GM21737 (cell line): ENCODE data around the gene KIF24.
"Not testable (repeated sequence)": the region's sequence is repeated elsewhere in the genome, so short reads cannot be mapped to it uniquely, and the experiment has no call there.

ENCODE experiments used
- ATAC-seq: cut with Tn5 transposase; IDR thresholded peaks from one replicate; pipeline ENCODE4 v1.9.1; 2021; ENCODE audit warnings: mild to moderate bottlenecking, moderate library complexity; ENCODE audit not compliant: unreplicated experiment

KIF24 gene, protein sequence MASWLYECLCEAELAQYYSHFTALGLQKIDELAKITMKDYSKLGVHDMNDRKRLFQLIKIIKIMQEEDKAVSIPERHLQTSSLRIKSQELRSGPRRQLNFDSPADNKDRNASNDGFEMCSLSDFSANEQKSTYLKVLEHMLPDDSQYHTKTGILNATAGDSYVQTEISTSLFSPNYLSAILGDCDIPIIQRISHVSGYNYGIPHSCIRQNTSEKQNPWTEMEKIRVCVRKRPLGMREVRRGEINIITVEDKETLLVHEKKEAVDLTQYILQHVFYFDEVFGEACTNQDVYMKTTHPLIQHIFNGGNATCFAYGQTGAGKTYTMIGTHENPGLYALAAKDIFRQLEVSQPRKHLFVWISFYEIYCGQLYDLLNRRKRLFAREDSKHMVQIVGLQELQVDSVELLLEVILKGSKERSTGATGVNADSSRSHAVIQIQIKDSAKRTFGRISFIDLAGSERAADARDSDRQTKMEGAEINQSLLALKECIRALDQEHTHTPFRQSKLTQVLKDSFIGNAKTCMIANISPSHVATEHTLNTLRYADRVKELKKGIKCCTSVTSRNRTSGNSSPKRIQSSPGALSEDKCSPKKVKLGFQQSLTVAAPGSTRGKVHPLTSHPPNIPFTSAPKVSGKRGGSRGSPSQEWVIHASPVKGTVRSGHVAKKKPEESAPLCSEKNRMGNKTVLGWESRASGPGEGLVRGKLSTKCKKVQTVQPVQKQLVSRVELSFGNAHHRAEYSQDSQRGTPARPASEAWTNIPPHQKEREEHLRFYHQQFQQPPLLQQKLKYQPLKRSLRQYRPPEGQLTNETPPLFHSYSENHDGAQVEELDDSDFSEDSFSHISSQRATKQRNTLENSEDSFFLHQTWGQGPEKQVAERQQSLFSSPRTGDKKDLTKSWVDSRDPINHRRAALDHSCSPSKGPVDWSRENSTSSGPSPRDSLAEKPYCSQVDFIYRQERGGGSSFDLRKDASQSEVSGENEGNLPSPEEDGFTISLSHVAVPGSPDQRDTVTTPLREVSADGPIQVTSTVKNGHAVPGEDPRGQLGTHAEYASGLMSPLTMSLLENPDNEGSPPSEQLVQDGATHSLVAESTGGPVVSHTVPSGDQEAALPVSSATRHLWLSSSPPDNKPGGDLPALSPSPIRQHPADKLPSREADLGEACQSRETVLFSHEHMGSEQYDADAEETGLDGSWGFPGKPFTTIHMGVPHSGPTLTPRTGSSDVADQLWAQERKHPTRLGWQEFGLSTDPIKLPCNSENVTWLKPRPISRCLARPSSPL (N-terminal part only)

DNA sequence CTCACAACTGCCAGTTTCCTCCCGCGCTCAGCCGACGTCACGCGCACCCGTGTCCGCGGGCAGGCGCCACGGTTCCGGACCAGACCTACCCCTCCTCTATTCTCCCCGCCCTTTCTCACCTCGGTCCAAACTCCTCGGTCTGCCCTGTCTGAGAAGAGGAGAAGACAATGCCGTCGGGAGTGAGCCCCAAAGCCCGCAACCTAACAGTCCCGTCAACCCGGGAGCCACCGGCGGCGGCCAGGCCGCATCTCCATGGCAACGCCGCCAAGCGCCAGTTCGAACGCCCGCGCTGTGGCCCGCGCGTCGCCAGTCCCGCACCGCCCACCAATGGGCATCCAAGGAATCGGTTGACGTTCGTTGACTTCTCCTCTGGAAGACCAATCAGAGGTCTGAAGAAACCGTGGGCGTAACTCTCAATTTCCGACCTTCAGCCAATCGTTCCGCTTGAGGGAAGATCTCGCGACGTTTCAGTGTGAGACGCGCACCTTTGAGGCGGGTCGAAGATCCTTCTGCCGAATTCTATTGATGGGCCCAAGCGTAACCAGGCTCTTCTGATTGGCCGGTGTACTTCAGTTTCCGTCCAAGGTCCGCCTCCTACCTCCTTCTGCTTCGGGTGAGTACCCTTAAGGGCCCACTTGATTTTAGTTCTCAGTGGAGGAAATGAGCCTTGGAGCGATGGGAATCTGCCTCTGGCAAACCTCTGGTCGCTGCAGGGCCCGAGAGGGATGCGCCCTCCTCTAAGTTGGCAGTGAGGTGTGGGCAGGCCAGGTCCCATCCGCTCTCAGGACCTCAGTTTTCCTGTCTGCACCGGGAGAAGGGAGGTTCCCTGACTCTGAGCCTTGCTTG is at the start of gene KIF24, which contains the start of gene NUDT2:
KIF24 (minus strand) TSS at position 282 of the 846 bp plus-strand sequence. CDS start 17,922 bp downstream, outside the sequence.
NUDT2 (plus strand) TSS at position 583 of the 846 bp plus-strand sequence. CDS start 9,471 bp downstream, outside the sequence.
- ATAC-seq, result peak; percentile 92

DNA sequence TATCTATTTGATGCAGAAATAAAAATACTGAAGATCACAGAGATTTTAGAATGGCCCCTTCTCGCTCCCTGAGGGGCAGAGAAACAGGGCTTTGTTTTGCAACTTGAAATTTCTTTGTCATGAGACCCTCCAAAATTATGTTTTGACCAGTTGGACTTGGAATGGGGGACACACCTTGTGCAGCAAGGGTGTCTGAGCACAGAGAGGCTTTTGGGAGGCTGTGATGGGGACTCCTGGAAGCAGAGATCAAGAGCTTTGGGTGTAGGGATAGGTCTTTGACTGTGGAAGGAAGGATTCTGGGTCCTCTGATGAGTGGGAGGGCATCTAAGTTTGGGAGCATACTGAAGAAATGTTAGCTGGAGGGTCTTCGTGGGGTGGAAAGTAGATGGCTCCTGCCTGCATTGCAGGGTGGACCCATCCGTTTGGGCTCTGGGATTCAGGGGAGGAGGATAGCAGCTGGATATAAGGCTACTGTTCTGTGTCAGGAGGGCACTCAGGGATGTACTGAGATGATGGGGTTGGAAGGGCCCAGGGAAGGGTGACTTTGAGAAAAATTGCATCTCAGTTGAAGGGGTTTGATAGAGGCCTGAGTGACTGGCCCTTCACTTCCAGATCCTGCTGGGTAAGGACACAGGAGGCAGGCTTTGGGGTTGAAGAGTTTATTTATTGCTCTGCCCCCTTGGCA is 49.5 kb upstream of the KIF24 start:
- ATAC-seq, result no peak

DNA sequence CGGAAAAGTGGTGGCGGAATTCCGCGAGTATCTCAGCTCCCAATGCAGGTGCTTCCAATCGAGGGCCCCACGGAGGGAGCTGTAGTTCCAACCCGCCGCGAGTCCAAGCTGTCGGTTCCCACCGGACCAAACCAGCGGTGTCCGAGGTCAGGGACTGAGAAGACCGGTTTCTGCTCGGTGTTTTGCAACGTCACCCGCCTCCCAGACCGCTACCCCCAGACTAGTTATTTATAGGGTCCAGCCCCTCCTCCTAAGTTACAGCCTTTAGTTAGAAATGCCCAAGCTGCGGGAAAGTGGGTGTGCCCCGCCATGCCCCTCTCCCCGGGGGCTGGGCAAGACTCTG is 48.3 kb upstream of the KIF24 start:
- ATAC-seq, result no peak

DNA sequence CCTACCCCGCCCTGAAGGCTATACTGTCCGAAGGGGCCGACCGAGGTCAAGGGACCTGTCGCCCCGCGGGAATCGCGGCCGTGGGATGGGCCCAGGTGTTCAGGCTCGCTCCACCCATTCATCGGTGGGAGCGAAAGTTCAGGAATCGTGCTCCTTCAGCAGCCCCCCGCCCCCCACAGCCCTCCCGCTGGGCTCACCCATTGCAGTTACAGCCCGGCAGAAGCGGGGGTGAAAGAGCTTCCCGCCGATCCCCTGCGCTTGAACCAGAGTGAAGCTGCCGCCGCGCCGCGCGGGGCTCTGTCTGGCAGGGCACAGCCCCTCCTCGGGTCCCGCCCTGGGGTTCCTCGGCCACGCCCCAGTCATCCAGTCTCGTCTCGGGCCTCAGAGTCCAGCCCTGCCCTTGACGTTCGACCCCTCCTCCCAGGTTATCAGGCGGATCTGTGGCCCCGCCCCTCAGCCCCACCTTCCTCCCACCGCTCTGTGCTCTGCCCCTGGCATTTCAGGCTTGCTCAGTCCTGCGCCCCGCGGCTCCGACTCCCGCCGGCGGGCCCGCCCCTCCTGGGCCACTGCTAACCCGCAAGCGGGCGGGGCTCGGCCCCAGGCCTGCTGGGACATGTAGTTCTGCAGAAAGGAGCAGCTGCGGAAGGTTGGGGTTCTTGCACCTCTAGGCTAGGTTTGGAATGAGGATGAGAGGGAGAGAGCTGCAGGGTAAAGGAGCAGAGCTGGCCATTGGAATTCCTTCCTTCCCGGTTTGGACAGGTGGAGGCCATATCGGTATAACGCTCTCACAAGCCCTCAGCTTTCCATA is 47.7 kb upstream of the KIF24 start, which contains the start of gene MYORG:
MYORG (minus strand) TSS at position 303 of the 808 bp plus-strand sequence. CDS start 3,955 bp downstream, outside the sequence.
- peak; percentile 83 for ATAC-seq

DNA sequence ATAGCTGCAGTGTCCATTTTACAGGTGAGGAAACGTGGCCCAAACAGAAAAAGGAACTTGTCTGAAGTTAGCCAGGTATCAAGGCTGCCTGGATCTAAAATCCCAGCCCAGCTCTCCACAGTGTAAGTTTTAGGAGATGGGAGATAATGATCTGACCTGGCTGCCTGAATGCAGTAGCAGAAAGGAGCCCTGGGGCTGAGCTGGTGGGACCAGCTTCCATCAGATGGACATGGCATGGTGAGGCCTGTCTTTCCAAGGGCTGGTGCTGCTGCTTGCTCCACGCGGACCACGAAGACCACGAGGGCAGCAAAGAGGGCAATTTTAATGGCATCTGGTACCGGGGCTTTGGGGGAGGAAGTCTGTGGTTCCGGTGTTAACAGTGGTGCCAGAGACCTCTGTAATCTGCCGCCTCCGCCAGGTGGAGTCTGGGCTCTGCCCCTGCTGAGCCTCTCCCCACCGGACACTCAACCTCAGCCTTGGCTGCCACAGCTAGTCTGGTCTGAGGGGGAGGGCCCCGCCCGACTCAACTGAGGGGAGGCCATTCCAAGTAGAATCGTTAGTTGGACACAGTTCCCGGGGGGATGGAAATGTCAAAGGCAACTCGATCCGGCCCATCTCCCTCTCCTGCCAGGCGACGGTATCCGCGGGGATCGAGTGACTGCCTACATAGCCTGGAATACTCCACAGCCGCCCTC is 47.0 kb upstream of the KIF24 start:
- ATAC-seq, result peak; percentile 26

DNA sequence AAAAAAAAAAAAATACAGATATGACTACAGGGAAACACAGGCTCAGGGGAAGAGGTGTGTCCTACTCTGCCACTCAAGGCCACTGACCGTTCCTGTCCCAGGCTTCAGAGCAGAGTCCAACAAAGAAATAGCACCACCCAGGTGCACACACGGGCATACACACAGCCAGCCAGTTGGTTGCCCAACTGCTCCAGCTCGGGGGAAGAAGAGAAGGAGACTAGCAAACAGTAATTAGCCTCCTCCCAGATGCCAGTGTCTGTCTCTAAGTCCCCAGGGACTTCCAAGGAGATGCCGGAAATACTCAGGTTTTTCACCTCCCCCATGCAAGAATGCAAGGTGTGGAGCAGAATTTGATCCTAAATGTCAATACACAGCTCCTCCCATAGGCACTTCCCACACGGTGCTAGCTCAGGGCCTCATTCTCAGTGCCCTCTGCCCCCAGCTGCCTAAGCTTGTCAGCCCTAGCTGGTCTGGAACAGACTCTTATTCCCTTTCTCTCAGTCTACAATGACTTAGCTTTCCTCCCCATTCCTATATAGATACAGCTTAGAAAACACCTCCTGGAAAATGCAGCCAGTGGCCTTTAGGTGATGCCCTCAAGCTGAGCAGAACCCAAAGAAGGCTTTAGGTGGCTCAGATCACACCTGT is 46.0 kb upstream of the KIF24 start:
- no peak for ATAC-seq

DNA sequence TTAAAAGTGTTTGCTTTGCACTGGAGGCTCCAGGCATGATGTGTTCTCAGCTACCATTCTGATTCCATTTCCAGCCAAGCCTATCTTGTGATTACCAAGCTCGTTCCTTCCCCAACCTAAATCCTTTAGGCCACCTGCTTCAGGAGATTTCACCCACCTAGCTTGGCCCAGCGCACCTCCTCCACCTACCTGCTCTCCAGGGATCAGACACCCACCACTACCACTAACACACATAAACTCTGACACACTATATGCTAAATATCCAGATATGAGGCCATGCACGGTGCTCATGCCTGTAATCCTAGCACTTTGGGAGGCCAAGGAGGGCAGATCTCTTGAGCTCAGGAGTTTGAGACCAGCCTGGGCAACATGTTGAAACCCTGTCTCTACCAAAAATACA is 45.3 kb upstream of the KIF24 start:
- no peak for ATAC-seq

DNA sequence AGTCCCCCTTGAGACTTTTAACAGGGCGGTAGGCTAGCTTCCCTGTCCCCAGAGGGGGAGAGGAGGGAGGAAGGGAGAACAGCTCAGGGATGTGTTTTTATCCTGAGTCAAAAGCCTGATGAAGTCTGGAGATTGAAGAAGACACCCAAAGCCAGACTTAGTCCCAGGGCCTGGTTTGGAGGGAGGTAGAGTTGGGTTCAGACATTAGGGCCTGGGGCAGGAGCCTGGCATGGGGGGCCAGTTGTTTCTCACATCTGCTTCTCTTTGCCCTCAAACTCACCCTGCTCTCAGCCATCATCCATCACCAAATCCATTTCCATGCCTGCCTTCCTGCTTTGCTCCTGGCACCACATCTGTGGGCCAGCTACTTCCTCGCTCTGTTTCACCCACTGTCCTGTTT is 44.7 kb upstream of the KIF24 start:
- ATAC-seq, result no peak

DNA sequence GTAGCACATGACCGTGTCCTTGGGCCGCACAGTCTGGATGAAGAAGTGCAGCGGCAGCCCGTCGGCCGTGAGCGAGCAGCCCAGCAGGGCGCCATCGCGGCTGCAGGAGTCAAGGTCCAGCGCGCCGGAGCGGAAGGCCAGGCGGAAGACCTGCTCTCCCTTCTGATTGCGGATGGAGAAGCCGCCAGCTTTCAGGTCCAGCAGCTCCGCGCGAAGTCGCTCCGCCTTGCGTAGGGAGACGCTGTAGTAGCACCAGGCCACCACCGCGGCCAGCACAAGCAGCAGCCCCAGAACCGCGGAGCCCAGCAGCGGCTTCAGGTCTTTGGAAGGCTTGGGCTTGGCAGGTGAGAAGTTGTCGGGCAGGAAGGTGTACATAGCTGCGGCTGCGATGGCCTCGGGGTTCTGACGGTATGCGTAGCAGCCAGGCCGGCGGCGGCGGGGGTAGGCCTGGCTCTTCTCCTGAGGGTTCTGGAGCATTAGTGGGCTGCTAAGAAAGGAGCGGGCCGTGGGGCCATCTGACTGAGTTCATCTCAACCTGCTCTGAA is 43.5 kb upstream of the KIF24 start:
- no peak for ATAC-seq

DNA sequence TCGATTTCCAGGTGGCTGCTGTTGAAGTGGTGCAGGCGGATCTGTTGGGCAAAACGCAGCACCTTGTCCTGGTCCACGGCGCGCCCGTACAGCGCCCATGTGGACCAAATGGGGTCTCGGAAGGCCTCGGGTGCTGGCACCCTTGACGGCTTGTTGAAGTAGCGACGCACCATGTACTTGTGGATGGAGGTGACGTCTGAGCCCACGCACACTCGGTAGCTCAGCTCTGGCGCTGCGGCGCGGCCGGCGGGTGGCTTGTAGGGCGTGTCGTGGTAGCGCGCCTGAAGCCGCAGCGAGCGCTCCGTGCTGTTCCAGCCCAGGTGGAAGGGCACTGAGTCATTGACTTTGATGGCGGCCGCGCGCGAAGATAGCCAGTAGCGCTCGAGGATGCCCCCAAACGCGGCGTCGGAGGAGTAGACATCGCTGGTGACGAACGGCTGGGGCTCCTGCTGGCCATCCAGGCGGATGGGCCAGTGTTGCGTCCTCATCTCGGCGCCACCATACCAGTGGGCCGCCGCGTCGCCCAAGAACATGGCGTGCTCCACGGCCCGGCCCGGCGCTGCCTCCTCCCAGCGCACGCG is 42.9 kb upstream of the KIF24 start:
- no peak for ATAC-seq

DNA sequence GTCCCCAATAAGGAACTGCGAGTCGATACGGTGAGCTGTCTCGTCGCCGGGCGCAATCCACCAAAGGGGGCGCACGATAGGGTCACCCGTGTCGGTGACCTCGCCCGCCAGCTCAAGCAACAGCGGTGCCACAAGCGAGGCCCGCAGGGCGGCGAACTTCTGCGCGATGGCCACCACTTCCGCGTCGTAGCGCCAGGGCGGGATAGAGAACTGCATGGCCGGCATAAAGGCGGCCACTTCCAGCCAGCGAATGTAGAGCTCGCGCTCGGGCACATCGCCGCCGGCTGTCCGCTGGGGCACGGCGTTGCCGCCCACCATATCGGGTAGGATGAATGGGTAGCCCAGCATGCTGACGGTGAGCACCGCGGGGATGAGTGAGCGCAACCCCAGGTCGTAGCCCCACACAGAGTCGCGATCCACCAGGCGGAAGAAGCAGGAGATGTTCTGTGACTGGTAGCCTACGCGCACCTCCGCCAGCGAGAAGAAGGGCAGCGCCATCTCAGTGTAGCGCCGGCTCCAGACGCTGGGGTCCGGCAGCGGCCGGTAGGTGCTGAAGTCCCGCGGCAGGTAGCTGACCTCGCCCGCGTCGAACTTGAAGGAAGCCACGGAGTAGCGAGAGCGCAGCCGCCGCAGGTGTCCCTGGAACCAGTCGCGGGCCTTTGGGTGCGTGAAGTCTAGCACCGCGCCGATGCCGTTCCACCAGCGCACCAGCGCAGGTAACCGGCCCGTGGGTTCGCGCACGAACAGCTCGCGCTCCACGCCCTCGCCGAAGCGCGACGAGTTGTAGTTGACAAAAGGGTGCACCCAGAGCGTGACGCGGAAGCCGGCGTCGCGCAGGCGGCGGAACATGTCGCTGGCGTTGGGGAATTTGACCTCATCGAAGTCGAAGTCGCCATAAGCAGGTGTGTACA is 42.2 kb upstream of the KIF24 start:
- no peak for ATAC-seq

DNA sequence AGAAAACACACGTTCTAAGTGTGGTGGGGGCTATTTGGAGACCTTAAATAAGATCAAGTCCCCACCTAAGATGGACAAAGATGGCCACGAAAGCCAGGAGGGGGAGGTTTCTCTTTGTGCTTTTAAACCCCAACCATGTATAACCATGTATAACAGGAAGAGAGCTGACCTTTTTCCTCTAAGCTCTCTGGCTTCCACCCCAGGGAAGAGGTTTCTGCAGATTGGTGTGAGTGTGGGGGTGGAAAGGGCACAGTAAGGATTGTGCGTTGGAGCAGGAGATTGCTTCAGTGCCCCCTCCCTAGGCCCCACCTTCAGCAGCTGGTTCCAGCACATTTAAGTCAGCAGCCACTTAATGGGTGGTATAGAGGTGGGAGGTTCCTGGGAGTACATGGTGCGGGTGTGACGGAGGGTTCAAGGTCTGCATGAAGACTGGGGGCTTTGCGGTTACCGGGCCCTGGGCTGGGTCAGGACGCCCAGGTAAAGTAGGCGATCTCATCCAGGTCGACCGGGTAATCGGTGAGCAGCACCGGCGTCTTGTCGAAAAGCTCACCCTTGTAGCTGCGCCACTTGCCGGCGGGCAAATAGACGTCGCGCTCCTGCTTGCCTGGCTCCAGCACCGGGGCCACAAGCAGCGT is 41.4 kb upstream of the KIF24 start:
- no peak for ATAC-seq

DNA sequence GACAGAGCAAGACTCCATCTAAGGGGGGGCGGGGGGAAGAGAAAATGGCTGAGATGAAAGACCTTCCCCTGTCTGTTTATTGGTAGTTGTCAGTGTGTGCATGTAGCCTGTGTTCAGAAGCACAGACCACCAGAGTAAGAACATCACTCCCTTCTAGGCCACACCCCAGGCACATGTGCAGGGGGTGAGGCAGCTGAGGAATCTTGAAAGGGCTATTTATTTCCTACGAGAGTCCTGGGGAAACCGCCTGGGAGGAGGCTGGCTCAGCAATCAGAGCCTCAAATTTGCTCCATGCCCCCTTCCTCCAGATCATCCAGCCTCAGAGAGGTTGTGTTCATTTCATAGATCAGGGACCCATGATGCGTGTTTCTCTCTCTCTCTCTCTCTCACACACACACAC is 40.6 kb upstream of the KIF24 start:
- no peak for ATAC-seq

DNA sequence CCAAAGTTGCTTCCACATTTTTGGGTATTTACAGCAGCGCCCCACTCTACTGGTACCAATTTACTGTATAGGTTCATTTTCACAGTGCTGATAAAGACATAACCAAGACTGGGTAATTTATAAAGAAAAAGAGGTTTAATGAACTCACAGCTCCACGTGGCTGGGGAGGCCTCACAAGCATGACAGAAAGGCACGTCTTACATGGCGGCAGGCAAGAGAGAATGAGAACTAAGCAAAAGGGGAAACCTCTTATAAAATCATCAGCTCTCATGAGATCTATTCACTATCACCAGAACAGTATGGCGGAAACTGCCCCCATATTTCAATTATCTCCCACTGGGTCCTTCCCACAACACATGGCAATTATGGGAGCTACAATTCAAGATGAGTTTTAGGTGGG is 39.7 kb upstream of the KIF24 start:
- ATAC-seq, result not testable (repeated sequence)

DNA sequence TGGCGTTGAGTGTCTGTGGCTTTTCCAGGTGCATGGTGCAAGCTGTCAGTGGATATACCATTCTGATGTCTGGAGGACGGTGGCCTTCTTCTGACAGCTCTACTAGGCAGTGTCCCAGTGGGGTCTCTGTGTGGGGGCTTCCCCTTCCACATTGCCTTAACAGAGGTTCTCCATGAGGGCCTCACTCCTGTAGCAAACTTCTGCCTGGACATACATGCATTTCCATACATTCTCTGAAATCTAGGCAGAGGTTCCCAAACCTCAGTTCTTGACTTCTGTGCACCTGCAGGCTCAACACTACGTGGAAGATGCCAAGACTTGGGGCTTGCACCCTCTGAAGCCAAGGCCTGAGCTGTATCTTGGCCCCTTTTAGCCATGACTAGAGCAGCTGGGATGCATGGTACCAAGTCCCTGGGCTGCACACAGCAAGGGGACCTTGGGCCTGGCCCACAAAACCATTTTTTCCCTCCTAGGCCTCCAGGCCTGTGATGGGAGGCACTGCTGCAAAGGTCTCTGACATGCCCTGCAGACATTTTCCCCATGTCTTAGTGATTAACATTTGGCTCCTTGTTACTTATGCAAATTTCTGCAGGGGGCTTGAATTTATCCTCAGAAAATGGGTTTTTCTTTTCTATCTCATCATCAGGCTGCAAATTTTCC is 38.8 kb upstream of the KIF24 start:
- ATAC-seq, result not testable (repeated sequence)
